ENCODE results near the gene SLC4A1AP.

- TF ChIP-seq ZNF746 (CRISPR knock-in tag; IDR thresholded peaks at IDR 0.05) (no peak), FOXP4 (CRISPR knock-in tag; IDR thresholded peaks at IDR 0.05) (no peak)
Measured at GRCh38 chr2:27709326-27709725, 45.6 kb downstream of the SLC4A1AP start.

All from HepG2 (cell line).